ENCODE measurements around the gene SCO2.

SCO2 gene

GRCh38 chr22:50513175-50513574 is 12.2 kb downstream of the SCO2 start:
- H3K4me3 ChIP-seq (ENCODE audit: low read depth, low read length) = no peak overlapping the region
- no peaks in the 10 kb centered on the region for H3K27me3 ChIP-seq (ENCODE audit: control insufficient read depth, insufficient read depth, low read length)
- H3K36me3 ChIP-seq (ENCODE audit: control insufficient read depth, insufficient read depth, low read length) = peaks cover 18% of the 10 kb centered on the region
- H3K9ac ChIP-seq (ENCODE audit: low read depth, low read length) = no peak overlapping the region
- H3K9me3 ChIP-seq (ENCODE audit: control insufficient read depth, insufficient read depth, low read length) = no peaks in the 10 kb centered on the region
- H3K4me1 ChIP-seq (ENCODE audit: control insufficient read depth, insufficient read depth, low read length) = peaks cover 5% of the 10 kb centered on the region; the same call in 1 of the 2 replicates
- H3K27ac ChIP-seq (ENCODE audit: low read depth, low read length) = no peak overlapping the region

GRCh38 chr22:50508897-50509296 is 16.5 kb downstream of the SCO2 start:
- Histone ChIP-seq H3K27me3 (ENCODE audit: control insufficient read depth, insufficient read depth, low read length) (no peaks in the 10 kb centered on the region), H3K9me3 (ENCODE audit: control insufficient read depth, insufficient read depth, low read length) (no peaks in the 10 kb centered on the region), H3K4me1 (ENCODE audit: control insufficient read depth, insufficient read depth, low read length) (peaks cover 5% of the 10 kb centered on the region; the same call in 1 of the 2 replicates), H3K4me3 (ENCODE audit: low read depth, low read length) (peak overlapping the region; percentile 99), H3K9ac (ENCODE audit: low read depth, low read length) (peak overlapping the region; percentile 98; the same call in 1 of the 2 replicates), H3K36me3 (ENCODE audit: control insufficient read depth, insufficient read depth, low read length) (peaks cover 16% of the 10 kb centered on the region), H3K27ac (ENCODE audit: low read depth, low read length) (peak overlapping the region; percentile 96)

- Histone ChIP-seq H3K27ac (ENCODE audit: low read depth, low read length) (peak within 1 kb of the TSS; percentile 96), H3K9me3 (ENCODE audit: control insufficient read depth, insufficient read depth, low read length) (no peaks in the 10 kb centered on the region), H3K27me3 (ENCODE audit: control insufficient read depth, insufficient read depth, low read length) (no peaks in the 10 kb centered on the region), H3K4me1 (ENCODE audit: control insufficient read depth, insufficient read depth, low read length) (peaks cover 5% of the 10 kb centered on the region; the same call in 1 of the 2 replicates), H3K36me3 (ENCODE audit: control insufficient read depth, insufficient read depth, low read length) (peaks cover 16% of the 10 kb centered on the region), H3K4me3 (ENCODE audit: low read depth, low read length) (peak within 1 kb of the TSS; percentile 99), H3K9ac (ENCODE audit: low read depth, low read length) (peak within 1 kb of the TSS; percentile 98)
Observed at GRCh38 chr22:50507991-50508884, 17.2 kb downstream of the SCO2 start, which contains the start of gene NCAPH2. Gene NCAPH2 (plus strand): TSS chr22:50508224. CDS start chr22:50508338, 114 bp downstream.

GRCh38 chr22:50507421-50507990 is 17.9 kb downstream of the SCO2 start, which contains the start of gene LMF2:
Gene LMF2 (minus strand): TSS chr22:50507702. CDS start chr22:50507675, 27 bp downstream.
- Histone ChIP-seq H3K36me3 (ENCODE audit: control insufficient read depth, insufficient read depth, low read length) (peaks cover 16% of the 10 kb centered on the region), H3K9me3 (ENCODE audit: control insufficient read depth, insufficient read depth, low read length) (no peaks in the 10 kb centered on the region), H3K9ac (ENCODE audit: low read depth, low read length) (peak within 1 kb of the TSS; percentile 98), H3K4me1 (ENCODE audit: control insufficient read depth, insufficient read depth, low read length) (peaks cover 5% of the 10 kb centered on the region; the same call in 1 of the 2 replicates), H3K4me3 (ENCODE audit: low read depth, low read length) (peak within 1 kb of the TSS; percentile 99), H3K27me3 (ENCODE audit: control insufficient read depth, insufficient read depth, low read length) (no peaks in the 10 kb centered on the region), H3K27ac (ENCODE audit: low read depth, low read length) (peak within 1 kb of the TSS; percentile 96)

GRCh38 chr22:50506611-50507420 is 18.6 kb downstream of the SCO2 start:
- Histone ChIP-seq H3K4me1 (ENCODE audit: control insufficient read depth, insufficient read depth, low read length) (peaks cover 5% of the 10 kb centered on the region; the same call in 1 of the 2 replicates), H3K27ac (ENCODE audit: low read depth, low read length) (no peak overlapping the region)

GRCh38 chr22:50505776-50506610 is 19.4 kb downstream of the SCO2 start:
- Histone ChIP-seq H3K36me3 (ENCODE audit: control insufficient read depth, insufficient read depth, low read length) (peaks cover 16% of the 10 kb centered on the region), H3K27ac (ENCODE audit: low read depth, low read length) (no peak overlapping the region), H3K4me1 (ENCODE audit: control insufficient read depth, insufficient read depth, low read length) (peaks cover 5% of the 10 kb centered on the region; the same call in 1 of the 2 replicates), H3K9ac (ENCODE audit: low read depth, low read length) (no peak overlapping the region), H3K27me3 (ENCODE audit: control insufficient read depth, insufficient read depth, low read length) (no peaks in the 10 kb centered on the region), H3K9me3 (ENCODE audit: control insufficient read depth, insufficient read depth, low read length) (no peaks in the 10 kb centered on the region), H3K4me3 (ENCODE audit: low read depth, low read length) (0 out of 2 replicates have a peak overlapping the region, but pooled peaks have one; percentile 26)

More at GRCh38 chr22:50506611-50507420, 18.6 kb downstream of the SCO2 start:
- H3K9me3 ChIP-seq (ENCODE audit: control insufficient read depth, insufficient read depth, low read length) = no peaks in the 10 kb centered on the region
- peak overlapping the region; percentile 91 for H3K4me3 ChIP-seq (ENCODE audit: low read depth, low read length)
- H3K36me3 ChIP-seq (ENCODE audit: control insufficient read depth, insufficient read depth, low read length) = peaks cover 16% of the 10 kb centered on the region
- no peaks in the 10 kb centered on the region for H3K27me3 ChIP-seq (ENCODE audit: control insufficient read depth, insufficient read depth, low read length)
- peak overlapping the region; percentile 48 for H3K9ac ChIP-seq (ENCODE audit: low read depth, low read length)

GRCh38 chr22:50505276-50505775 is 20.1 kb downstream of the SCO2 start:
- H3K27me3 ChIP-seq (ENCODE audit: control insufficient read depth, insufficient read depth, low read length) = no peaks in the 10 kb centered on the region
- H3K4me1 ChIP-seq (ENCODE audit: control insufficient read depth, insufficient read depth, low read length) = peaks cover 5% of the 10 kb centered on the region; the same call in 1 of the 2 replicates
- peaks cover 16% of the 10 kb centered on the region for H3K36me3 ChIP-seq (ENCODE audit: control insufficient read depth, insufficient read depth, low read length)
- H3K27ac ChIP-seq (ENCODE audit: low read depth, low read length) = no peak overlapping the region
- no peak overlapping the region for H3K4me3 ChIP-seq (ENCODE audit: low read depth, low read length)
- H3K9me3 ChIP-seq (ENCODE audit: control insufficient read depth, insufficient read depth, low read length) = no peaks in the 10 kb centered on the region
- H3K9ac ChIP-seq (ENCODE audit: low read depth, low read length) = no peak overlapping the region

GRCh38 chr22:50504369-50505211 is 20.8 kb downstream of the SCO2 start:
- Histone ChIP-seq H3K27ac (ENCODE audit: low read depth, low read length) (no peak overlapping the region), H3K27me3 (ENCODE audit: control insufficient read depth, insufficient read depth, low read length) (no peaks in the 10 kb centered on the region), H3K9ac (ENCODE audit: low read depth, low read length) (no peak overlapping the region), H3K4me3 (ENCODE audit: low read depth, low read length) (no peak overlapping the region), H3K36me3 (ENCODE audit: control insufficient read depth, insufficient read depth, low read length) (peaks cover 16% of the 10 kb centered on the region), H3K9me3 (ENCODE audit: control insufficient read depth, insufficient read depth, low read length) (no peaks in the 10 kb centered on the region), H3K4me1 (ENCODE audit: control insufficient read depth, insufficient read depth, low read length) (peaks cover 5% of the 10 kb centered on the region; the same call in 1 of the 2 replicates)

- Histone ChIP-seq H3K9ac (ENCODE audit: low read depth, low read length) (no peak overlapping the region), H3K36me3 (ENCODE audit: control insufficient read depth, insufficient read depth, low read length) (peaks cover 16% of the 10 kb centered on the region), H3K4me1 (ENCODE audit: control insufficient read depth, insufficient read depth, low read length) (0 out of 2 replicates have a peak, but pooled peaks cover 3% of the 10 kb centered on the region), H3K4me3 (ENCODE audit: low read depth, low read length) (no peak overlapping the region), H3K27ac (ENCODE audit: low read depth, low read length) (no peak overlapping the region), H3K27me3 (ENCODE audit: control insufficient read depth, insufficient read depth, low read length) (no peaks in the 10 kb centered on the region), H3K9me3 (ENCODE audit: control insufficient read depth, insufficient read depth, low read length) (no peaks in the 10 kb centered on the region)
Observed at GRCh38 chr22:50503475-50504145, 21.8 kb downstream of the SCO2 start.

All from HUES48 (cell line).